GM21576 (cell line): ENCODE data around the gene CNTNAP2.
"Not testable (repeated sequence)": the region's sequence is repeated elsewhere in the genome, so short reads cannot be mapped to it uniquely, and the experiment has no call there.

Experiments used
- ATAC-seq: cut with Tn5 transposase; IDR thresholded peaks from one replicate; pipeline ENCODE4 v1.9.1; 2021; ENCODE audit warnings: mild to moderate bottlenecking, moderate library complexity; ENCODE audit not compliant: unreplicated experiment

CNTNAP2 gene

GRCh38 chr7:148264933-148265557 lies 2148.4 kb downstream of the CNTNAP2 start:
- ATAC-seq: peak; percentile 56

GRCh38 chr7:148265896-148266295 lies 2149.3 kb downstream of the CNTNAP2 start:
- ATAC-seq: no peak

GRCh38 chr7:148266795-148267194 lies 2150.2 kb downstream of the CNTNAP2 start:
- no peak for ATAC-seq

GRCh38 chr7:148270576-148270975 lies 2154.0 kb downstream of the CNTNAP2 start:
- ATAC-seq: no peak

- ATAC-seq: no peak
Observed at GRCh38 chr7:148274118-148274517, 2157.5 kb downstream of the CNTNAP2 start.

GRCh38 chr7:148275359-148275890 lies 2158.8 kb downstream of the CNTNAP2 start:
- ATAC-seq: no peak

GRCh38 chr7:148276314-148277041 lies 2159.9 kb downstream of the CNTNAP2 start:
- no peak for ATAC-seq

GRCh38 chr7:148277042-148277660 lies 2160.6 kb downstream of the CNTNAP2 start:
- no peak for ATAC-seq

- no peak for ATAC-seq
Observed at GRCh38 chr7:148286150-148286549, 2169.5 kb downstream of the CNTNAP2 start.

GRCh38 chr7:148287538-148287937 lies 2170.9 kb downstream of the CNTNAP2 start:
- no peak for ATAC-seq

GRCh38 chr7:148288592-148289151 lies 2172.1 kb downstream of the CNTNAP2 start:
- ATAC-seq: no peak

GRCh38 chr7:148289630-148290029 lies 2173.0 kb downstream of the CNTNAP2 start:
- ATAC-seq: peak; percentile 84

GRCh38 chr7:148290538-148290937 lies 2173.9 kb downstream of the CNTNAP2 start:
- ATAC-seq: no peak

- no peak for ATAC-seq
Observed at GRCh38 chr7:148291799-148292198, 2175.2 kb downstream of the CNTNAP2 start.

- no peak for ATAC-seq
Observed at GRCh38 chr7:148296994-148297644, 2180.5 kb downstream of the CNTNAP2 start.

GRCh38 chr7:148298768-148299167 lies 2182.2 kb downstream of the CNTNAP2 start:
- ATAC-seq: not testable (repeated sequence)

GRCh38 chr7:148299350-148300276 lies 2183.0 kb downstream of the CNTNAP2 start:
- ATAC-seq: no peak

- ATAC-seq: not testable (repeated sequence)
Observed at GRCh38 chr7:148302436-148302835, 2185.8 kb downstream of the CNTNAP2 start.

- no peak for ATAC-seq
Observed at GRCh38 chr7:148303295-148304082, 2186.9 kb downstream of the CNTNAP2 start.
